H9 (cell line): Measurements from ENCODE around the gene TIMM50. TPM values are rescaled to one million over a fixed set of nuclear protein-coding genes. Genes with fewer than 3 reads are reported as not detected.

Experiments
- DNase-seq: peaks from one replicate; pipeline ENCODE4 v3.0.0-alpha.2; 2017
- H2AFZ ChIP-seq: one replicate; pipeline ENCODE4 v1.6.1; 2013; ENCODE audit warnings: mild to moderate bottlenecking, low read length, control low read depth, moderate library complexity
- H2AK5ac ChIP-seq: 2 replicates; pipeline ENCODE4 v1.6.1; 2013; ENCODE audit warnings: low read length, control low read depth, mixed read lengths; ENCODE audit not compliant: insufficient read length
- H2BK120ac ChIP-seq: one replicate; pipeline ENCODE4 v1.6.1; 2013; ENCODE audit warnings: low read depth, mild to moderate bottlenecking, low read length, control low read depth, inconsistent platforms; ENCODE audit not compliant: poor library complexity, severe bottlenecking
- H2BK12ac ChIP-seq: 2 replicates; pipeline ENCODE4 v1.6.1; 2013; ENCODE audit warnings: low read length, control low read depth, mixed read lengths, low read depth; ENCODE audit not compliant: insufficient read length
- H2BK15ac ChIP-seq: 2 replicates; pipeline ENCODE4 v1.6.1; 2013; ENCODE audit warnings: low read depth, low read length, control low read depth
- H2BK20ac ChIP-seq: one replicate; pipeline ENCODE4 v1.6.1; 2013; ENCODE audit warnings: low read depth, mild to moderate bottlenecking, low read length, control low read depth, inconsistent platforms; ENCODE audit not compliant: poor library complexity, severe bottlenecking
- H2BK5ac ChIP-seq: 2 replicates; pipeline ENCODE4 v1.6.1; 2013; ENCODE audit warnings: low read length, control low read depth, mixed read lengths; ENCODE audit not compliant: insufficient read length
- H3K14ac ChIP-seq: 2 replicates; pipeline ENCODE4 v1.6.1; 2013; ENCODE audit warnings: low read length, control low read depth; ENCODE audit not compliant: insufficient read depth
- H3K18ac ChIP-seq: 2 replicates; pipeline ENCODE4 v1.6.1; 2013; ENCODE audit warnings: low read depth, mild to moderate bottlenecking, mixed read lengths, low read length, control low read depth; ENCODE audit not compliant: insufficient read length
- H3K23ac ChIP-seq: 2 replicates; pipeline ENCODE4 v1.6.1; 2013; ENCODE audit warnings: low read length, control low read depth, mixed read lengths, low read depth; ENCODE audit not compliant: insufficient read length
- H3K23me2 ChIP-seq: 2 replicates; pipeline ENCODE4 v1.6.1; 2013; ENCODE audit warnings: low read depth, mild to moderate bottlenecking, mixed read lengths, low read length, control low read depth; ENCODE audit not compliant: insufficient read length, poor library complexity, severe bottlenecking
- H3K27ac ChIP-seq: 2 replicates; pipeline ENCODE4 v1.5.1; 2013; ENCODE audit warnings: low read length, control low read depth, mixed read lengths, low read depth; ENCODE audit not compliant: insufficient read length
- H3K27me3 ChIP-seq: 2 replicates; pipeline ENCODE4 v1.6.1; 2013; ENCODE audit warnings: low read length, control low read depth, inconsistent platforms; ENCODE audit not compliant: insufficient read depth
- H3K4ac ChIP-seq: 2 replicates; pipeline ENCODE4 v1.6.1; 2013; ENCODE audit warnings: low read depth, mild to moderate bottlenecking, control low read depth, inconsistent platforms, low read length, moderate library complexity
- H3K4me1 ChIP-seq: 2 replicates; pipeline ENCODE4 v1.6.1; 2013; ENCODE audit warnings: low read length, control low read depth, inconsistent platforms; ENCODE audit not compliant: insufficient read depth
- H3K4me2 ChIP-seq: 2 replicates; pipeline ENCODE4 v1.6.1; 2013; ENCODE audit warnings: low read length, control low read depth, mixed read lengths; ENCODE audit not compliant: insufficient read length, insufficient read depth
- H3K56ac ChIP-seq: 2 replicates; pipeline ENCODE4 v1.6.1; 2013; ENCODE audit warnings: low read depth, mild to moderate bottlenecking, mixed read lengths, low read length, control low read depth; ENCODE audit not compliant: insufficient read length
- H3K79me1 ChIP-seq: 2 replicates; pipeline ENCODE4 v1.6.1; 2013; ENCODE audit warnings: low read depth, mild to moderate bottlenecking, moderate library complexity, low read length, control low read depth, inconsistent platforms; ENCODE audit not compliant: insufficient read depth, poor library complexity, severe bottlenecking
- H3K79me2 ChIP-seq: 2 replicates; pipeline ENCODE4 v1.6.1; 2013; ENCODE audit warnings: low read length, control low read depth, inconsistent platforms; ENCODE audit not compliant: insufficient read depth
- H3K9ac ChIP-seq: 2 replicates; pipeline ENCODE4 v1.6.1; 2013; ENCODE audit warnings: low read length, control low read depth, mixed read lengths; ENCODE audit not compliant: insufficient read length; ENCODE audit errors: extremely low read depth
- H3K9me3 ChIP-seq: one replicate; pipeline ENCODE4 v1.6.1; 2013; ENCODE audit warnings: low read depth, low read length, inconsistent platforms; ENCODE audit not compliant: control insufficient read depth
- H3T11ph ChIP-seq: one replicate; pipeline ENCODE4 v1.6.1; 2013; ENCODE audit warnings: mild to moderate bottlenecking, low read length, control low read depth, inconsistent platforms
- H4K20me1 ChIP-seq: one replicate; pipeline ENCODE4 v1.6.1; 2013; ENCODE audit not compliant: control insufficient read depth, insufficient read length, insufficient read depth
- H4K5ac ChIP-seq: 2 replicates; pipeline ENCODE4 v1.6.1; 2013; ENCODE audit warnings: low read depth, mild to moderate bottlenecking, mixed read lengths, low read length, control low read depth; ENCODE audit not compliant: insufficient read length
- H4K8ac ChIP-seq: replicated peaks from 2 replicates; pipeline ENCODE4 v1.6.1; 2013; ENCODE audit warnings: low read length, control low read depth, mixed read lengths, low read depth; ENCODE audit not compliant: insufficient read length
- H4K91ac ChIP-seq: 2 replicates; pipeline ENCODE4 v1.6.1; 2013; ENCODE audit warnings: low read depth, mild to moderate bottlenecking, moderate library complexity, mixed read lengths, low read length, control low read depth; ENCODE audit not compliant: insufficient read length
- H3K27ac Mint-ChIP-seq, 3 experiments: 2 replicates in 2 of 3; 3 replicates in 1 of 3; pipeline ENCODE4 v1.8.0; 2020 to 2021; ENCODE audit warnings: mixed read lengths in 3 of 3, mild to moderate bottlenecking in 1 of 3, moderate library complexity in 1 of 3
- H3K27me3 Mint-ChIP-seq: 2 replicates; pipeline ENCODE4 v1.8.0; 2021; ENCODE audit warnings: low read depth, mild to moderate bottlenecking, moderate library complexity, mixed read lengths
- H3K36me3 Mint-ChIP-seq, 3 experiments: 2 replicates in 2 of 3; 3 replicates in 1 of 3; pipeline ENCODE4 v1.8.0; 2020 to 2021; ENCODE audit warnings: low read depth in 3 of 3, mixed read lengths in 3 of 3; ENCODE audit not compliant: insufficient read depth in 1 of 3
- H3K4me1 Mint-ChIP-seq, 2 experiments: 2 replicates each; pipeline ENCODE4 v1.8.0; 2020; ENCODE audit warnings: mixed read lengths in 2 of 2
- H3K4me3 Mint-ChIP-seq, 2 experiments: 2 replicates in 1 of 2; 3 replicates in 1 of 2; pipeline ENCODE4 v1.8.0; 2020 to 2021; ENCODE audit warnings: mild to moderate bottlenecking in 2 of 2, mixed read lengths in 2 of 2, moderate library complexity in 1 of 2
- H3K9me3 Mint-ChIP-seq, 2 experiments: 2 replicates in 1 of 2; 3 replicates in 1 of 2; pipeline ENCODE4 v1.8.0; 2020; ENCODE audit warnings: mild to moderate bottlenecking in 2 of 2, mixed read lengths in 2 of 2, moderate library complexity in 1 of 2
- WGBS: extraction: QIAGEN DNeasy Blood & Tissue Kit; methylation state at CpG from one replicate; pipeline ENCODE4 v1.1.7; 2013; ENCODE audit warnings: missing lambda C conversion rate, low lambda C conversion rate, mixed read lengths; ENCODE audit not compliant: insufficient read length; ENCODE audit errors: extremely low coverage; 5-methylcytosine and 5-hydroxymethylcytosine counted together
- total RNA-seq: library from RNA; stranded (reverse); gene quantifications from 2 replicates; pipeline ENCODE4 v1.2.1, GENCODE V29; 2021
- TF ChIP-seq, protein P1 (sequence below): fragments of 200-600 bp; sonication (generic); conservative IDR thresholded peaks from 3 replicates; pipeline ENCODE4 v1.8.0; 2021; ENCODE audit warnings: antibody characterized with exemption, mild to moderate bottlenecking

The TIMM50 gene
- total RNA-seq, 1 experiment from 2014 or later = 128 TPM

DNA sequence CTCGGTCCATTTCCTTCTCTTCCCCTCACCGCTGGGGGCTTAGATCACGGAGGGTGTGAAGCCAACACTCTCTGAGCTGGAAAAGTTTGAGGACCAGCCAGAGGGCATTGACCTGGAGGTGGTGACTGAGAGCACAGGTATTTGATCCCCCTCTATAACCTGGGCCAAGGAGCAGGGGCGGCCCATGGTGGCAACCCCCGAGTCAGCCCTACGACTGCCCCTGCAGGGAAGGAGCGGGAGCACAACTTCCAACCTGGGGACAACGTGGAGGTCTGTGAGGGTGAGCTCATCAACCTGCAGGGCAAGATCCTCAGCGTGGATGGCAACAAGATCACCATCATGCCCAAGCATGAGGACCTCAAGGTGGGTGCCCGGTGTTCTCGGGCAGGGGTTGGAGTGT is 11.6 kb upstream of the TIMM50 start:
- H3K36me3 Mint-ChIP-seq = peaks cover 48 to 81% (median 77%) of the 10 kb centered on the region in 3 experiments
- Histone ChIP-seq H3K4ac (no peak overlapping the region), H4K5ac (no peak overlapping the region), H3K14ac (no peak overlapping the region), H2BK15ac (no peak overlapping the region), H2AFZ (no peak overlapping the region), H3K9ac (no peak overlapping the region), H3K56ac (no peak overlapping the region), H3K23ac (no peak overlapping the region), H2BK12ac (no peak overlapping the region), H2BK120ac (no peak overlapping the region), H3K18ac (no peak overlapping the region), H2AK5ac (no peak overlapping the region), H4K20me1 (peaks cover 3% of the 10 kb centered on the region), H2BK5ac (no peak overlapping the region), H4K8ac (no peak overlapping the region), H3K9me3 (no peaks in the 10 kb centered on the region), H3K4me1 (no peaks in the 10 kb centered on the region), H2BK20ac (no peak overlapping the region), H3K23me2 (no peaks in the 10 kb centered on the region), H3K79me2 (no peaks in the 10 kb centered on the region), H3T11ph (no peak overlapping the region), H3K79me1 (no peaks in the 10 kb centered on the region), H3K4me2 (no peak overlapping the region), H3K27ac (no peak overlapping the region), H3K27me3 (no peaks in the 10 kb centered on the region), H4K91ac (no peak overlapping the region)
- no peak overlapping the region for H3K27ac Mint-ChIP-seq
- no peaks in the 10 kb centered on the region for H3K9me3 Mint-ChIP-seq
- TF ChIP-seq, protein P1, sequence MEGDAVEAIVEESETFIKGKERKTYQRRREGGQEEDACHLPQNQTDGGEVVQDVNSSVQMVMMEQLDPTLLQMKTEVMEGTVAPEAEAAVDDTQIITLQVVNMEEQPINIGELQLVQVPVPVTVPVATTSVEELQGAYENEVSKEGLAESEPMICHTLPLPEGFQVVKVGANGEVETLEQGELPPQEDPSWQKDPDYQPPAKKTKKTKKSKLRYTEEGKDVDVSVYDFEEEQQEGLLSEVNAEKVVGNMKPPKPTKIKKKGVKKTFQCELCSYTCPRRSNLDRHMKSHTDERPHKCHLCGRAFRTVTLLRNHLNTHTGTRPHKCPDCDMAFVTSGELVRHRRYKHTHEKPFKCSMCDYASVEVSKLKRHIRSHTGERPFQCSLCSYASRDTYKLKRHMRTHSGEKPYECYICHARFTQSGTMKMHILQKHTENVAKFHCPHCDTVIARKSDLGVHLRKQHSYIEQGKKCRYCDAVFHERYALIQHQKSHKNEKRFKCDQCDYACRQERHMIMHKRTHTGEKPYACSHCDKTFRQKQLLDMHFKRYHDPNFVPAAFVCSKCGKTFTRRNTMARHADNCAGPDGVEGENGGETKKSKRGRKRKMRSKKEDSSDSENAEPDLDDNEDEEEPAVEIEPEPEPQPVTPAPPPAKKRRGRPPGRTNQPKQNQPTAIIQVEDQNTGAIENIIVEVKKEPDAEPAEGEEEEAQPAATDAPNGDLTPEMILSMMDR = no peak
- H3K27me3 Mint-ChIP-seq = no peaks in the 10 kb centered on the region; the same call in 1 of the 2 replicates
- no peak overlapping the region for H3K4me3 Mint-ChIP-seq
- no peak for DNase-seq
- no CpG with 5 or more reads among the region's 11 CpGs for WGBS
- no peaks in the 10 kb centered on the region for H3K4me1 Mint-ChIP-seq
